C1 segment of cervical spinal cord (tissue), 14 donors: ENCODE measurements around the gene OPCML.
A peak's percentile ranks its signal among the peaks of the same experiment; 100 is the strongest.

Source experiments
- DNase-seq, 14 donors: peaks; one replicate each; lab custom pipeline; 2025; lab: John Stamatoyannopoulos, UW

Gene OPCML

DNA sequence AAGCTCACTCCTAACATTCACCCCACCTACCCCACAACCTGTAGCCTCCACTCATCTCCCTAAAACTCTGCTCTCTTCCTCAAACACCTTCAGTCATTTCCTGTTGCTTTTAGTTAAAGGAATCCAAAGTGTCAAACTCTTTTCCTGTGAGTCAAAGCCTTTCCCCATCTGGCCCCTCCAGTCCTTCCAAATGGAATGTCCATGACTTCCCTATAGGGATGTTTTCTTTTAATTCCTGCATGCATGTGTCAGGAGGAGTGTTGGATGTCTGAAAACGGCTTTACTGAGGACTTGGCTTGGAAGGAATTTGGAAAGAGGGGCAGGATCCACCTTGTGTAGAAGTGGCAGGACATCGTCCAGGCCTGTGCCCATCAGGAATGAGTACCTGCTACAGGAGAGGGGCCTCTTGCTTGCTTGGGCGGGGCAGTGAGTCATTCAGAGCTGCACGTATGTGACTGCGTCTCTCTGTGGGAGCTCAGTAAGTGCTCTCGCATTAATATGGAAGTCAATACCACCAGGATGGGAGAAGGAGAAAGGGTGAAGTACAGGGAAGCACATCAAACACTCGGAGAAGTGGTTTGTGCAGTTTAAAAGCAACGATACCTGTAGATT is 491.9 kb downstream of the OPCML start:
- DNase-seq: no peak

DNA sequence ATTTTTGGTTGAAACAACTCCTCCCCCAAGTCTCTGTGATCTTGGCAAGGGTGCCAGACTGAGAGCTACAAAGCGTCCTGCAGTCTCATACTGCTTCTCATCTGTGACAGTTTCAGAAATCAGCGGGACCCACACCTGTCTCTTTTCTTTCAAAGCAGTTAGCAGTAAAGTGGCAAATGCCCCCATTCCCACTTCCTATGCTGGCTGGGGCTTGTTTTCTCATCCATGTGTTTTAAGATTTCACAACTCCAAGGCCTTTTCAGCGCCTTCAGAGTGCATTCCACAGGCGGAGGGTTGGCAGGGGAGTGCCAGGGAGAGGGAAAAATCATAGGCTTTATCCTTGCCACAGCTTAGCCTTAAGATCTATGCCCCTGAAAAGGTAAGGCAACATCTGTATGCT is 493.5 kb downstream of the OPCML start:
- DNase-seq: peak in 1 of 14 donors; percentile 22

DNA sequence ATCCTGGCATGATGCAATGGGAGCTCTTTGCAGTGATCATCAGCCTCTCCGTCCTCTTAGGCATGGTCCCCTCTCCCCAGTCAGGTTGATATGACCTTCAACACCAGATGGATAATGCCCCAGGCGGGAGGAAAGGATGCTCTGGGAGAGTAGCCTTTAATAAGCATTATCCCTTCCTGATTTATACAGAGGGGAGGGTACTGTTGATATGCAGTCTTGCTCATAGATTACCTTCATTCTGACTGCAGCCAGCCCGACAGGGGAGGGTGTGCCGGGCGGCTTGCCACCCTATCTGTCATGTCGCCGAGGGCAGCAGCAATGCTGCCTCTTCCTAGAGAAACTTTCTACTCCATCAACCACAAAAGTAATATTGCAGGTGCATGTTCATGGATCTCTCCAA is 497.4 kb downstream of the OPCML start:
- DNase-seq: no peak

DNA sequence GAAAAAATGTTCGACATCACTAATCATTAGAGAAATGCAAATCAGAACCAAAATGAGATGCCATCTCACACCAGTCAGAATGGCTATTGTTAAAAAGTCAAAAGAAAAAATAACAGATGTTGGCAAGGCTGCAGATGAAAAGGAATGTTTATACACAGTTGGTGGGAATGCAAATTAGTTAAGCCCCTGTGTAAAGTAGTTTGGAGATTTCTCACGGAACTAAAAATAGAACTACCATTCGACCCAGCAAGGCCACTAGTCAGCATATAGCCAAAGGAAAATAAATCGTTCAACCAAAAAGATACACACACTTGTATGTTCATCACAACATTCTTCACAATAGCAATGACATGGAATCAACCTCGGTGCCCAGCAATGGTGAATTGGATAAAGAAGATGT is 503.2 kb downstream of the OPCML start:
- no peak for DNase-seq

DNA sequence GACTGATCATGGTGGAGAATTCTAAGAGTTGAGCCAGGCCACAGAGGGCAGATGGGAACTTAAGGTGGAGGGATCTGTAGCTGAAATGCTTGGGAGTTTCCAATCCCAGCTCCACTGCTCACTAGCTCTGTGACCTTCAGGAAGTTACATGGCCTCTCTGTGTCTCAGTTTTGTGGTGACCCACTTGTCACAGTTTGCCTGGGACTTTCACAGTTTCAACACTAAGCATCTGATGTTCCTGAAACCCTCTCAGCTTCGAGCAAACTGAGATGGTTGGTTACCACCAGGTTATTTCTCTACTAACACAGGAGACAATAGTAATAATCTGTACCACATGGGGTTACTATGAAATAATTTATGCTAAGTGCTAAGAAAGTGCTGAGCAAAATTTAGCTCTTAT is 505.3 kb downstream of the OPCML start:
- no peak for DNase-seq

DNA sequence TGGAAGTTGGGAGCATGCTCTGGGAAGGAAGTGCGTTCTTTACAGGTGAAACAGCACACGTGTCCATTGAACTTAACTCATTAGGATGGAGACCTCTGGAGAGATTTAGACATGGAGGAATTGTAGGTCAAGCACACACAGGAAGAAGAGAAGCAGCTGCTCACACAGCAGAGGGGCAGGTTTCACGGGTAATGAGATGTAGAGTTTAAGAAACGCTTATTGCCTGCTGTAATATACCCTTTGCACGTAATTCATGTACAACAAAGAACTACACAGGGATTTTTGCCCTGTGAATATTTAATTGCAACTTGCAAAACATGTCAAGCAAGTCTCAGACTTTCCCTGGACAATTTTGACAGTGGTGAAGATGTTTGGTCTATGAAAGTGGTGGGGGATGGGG is 508.0 kb downstream of the OPCML start:
- no peak for DNase-seq

DNA sequence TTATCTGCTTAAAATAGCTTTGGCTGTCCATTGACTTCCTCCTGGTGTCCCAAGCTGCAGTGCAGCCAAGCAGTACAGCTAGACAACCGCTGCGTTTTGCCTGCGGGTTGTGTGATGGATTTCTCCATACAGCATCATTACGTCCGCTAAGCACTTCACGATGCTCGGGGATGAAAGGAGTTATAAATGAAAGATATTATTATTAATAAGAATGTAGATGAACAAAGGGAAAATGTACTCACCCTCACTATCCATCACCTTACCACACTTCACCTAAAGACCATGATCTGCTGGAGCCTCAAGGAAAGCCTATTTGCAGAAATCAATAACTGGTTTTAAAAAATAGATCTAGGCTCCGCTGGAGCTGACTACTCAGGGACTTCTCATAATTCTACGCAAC is 509.1 kb downstream of the OPCML start:
- no peak for DNase-seq

DNA sequence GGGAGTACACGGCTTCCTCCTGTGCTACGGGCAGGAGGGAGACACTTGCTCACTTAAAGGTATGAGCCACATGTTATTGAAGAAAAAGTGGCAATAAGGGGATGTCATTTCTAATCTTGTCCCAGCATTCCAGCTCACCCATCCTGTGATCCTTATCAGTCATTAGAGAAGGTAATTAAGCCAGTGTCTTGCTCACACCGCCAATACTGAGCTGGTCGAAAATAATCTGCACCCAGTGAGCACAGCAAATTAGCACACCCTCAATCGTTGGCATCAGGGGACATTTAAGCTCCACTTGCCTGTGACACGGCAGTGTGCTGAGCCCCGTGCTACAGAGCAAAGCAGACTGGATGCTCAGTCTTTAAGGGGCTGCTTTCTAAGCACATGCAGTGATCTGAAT is 510.7 kb downstream of the OPCML start:
- DNase-seq: no peak

DNA sequence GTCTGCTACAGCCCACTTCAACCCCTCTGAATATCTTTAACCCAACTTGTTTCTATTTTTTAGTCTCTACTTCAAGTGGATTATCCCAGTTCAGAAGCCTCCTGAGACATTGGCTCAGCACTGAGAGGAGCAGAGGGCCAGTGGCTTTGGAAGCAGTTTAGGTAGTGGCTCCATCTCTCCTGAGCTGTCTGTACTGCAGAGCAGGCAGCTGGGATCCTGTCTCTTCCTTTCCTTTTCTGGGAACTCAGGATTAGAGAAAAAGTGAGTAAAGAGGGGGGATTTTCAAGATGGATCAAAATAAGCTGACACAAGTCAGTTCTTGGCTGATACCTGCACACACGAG is 512.0 kb downstream of the OPCML start:
- DNase-seq: no peak

DNA sequence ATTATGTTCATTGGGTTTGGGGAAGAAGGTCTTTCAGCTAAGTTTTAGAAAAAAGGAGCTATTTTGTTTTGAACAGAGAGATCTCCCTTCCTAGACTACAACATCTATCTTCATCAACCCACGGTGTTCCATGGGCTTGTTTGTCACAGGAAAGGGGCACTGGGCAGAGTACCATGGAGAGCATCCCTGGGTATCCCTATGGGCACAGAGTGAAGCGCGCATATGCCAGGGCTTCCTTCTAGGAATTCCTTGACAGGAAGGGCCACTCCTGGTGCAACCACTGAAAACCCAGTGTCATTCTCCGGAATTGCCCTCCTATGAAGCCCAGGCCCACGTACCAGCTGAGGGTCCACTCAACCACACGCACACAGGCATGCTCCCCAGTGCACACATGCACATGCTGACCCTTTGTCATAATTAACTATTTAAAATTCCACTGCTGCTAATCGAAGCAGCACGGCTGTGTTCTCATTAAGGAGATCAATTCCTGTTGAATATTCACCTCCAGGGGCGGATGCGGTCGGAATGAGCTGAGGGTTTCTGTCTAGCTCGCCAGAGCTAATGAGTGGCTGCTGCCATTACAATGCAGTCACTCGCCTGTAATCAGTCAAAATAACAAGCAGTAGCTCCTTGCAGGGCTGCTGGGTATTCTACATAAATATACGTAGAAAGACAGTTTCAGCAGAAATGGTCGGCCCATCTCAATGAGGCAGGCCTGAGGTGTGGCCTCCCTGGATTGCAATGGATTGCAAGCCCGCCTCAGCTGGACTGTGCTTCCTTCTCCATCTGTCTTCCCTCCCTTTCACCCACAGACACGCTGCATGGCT is 512.5 kb downstream of the OPCML start:
- no peak for DNase-seq

DNA sequence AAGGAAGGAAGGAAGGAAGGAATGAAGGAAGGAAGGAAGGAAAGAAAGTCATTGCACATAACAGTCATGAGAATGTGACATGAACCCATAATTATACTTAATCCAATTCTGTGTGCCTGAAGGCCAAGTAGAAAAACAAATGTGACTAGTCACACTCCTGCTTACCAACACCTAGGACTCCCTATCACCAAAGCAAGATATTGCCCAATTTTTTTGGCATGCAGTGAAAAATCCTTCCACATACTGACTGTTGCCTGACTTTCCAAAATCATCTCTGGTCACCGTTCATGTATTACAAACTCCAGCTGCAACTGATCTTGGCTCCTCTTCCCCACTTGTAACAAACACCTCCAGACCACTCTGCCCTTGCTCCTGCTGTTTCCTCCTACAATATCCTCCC is 516.8 kb downstream of the OPCML start:
- DNase-seq: no peak

DNA sequence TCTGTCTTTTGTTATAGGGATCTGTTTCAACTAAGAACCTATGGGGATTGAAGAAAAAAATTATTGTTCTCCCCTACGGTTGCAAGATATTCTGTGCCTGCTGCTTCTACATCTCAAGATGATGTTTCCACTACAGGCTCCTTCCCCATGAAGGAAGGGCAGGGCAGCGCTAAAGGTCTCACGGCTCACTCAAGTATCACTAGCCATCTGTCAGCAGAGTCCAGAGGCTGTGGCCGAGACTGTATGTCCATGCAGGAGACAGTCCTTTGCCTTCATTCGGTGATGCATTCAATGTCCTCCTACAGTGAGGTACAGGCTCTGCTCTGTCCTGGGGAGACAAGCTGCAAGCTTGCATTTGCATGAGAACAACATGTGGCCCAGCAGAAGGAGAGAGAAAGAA is 518.0 kb downstream of the OPCML start:
- DNase-seq: no peak

DNA sequence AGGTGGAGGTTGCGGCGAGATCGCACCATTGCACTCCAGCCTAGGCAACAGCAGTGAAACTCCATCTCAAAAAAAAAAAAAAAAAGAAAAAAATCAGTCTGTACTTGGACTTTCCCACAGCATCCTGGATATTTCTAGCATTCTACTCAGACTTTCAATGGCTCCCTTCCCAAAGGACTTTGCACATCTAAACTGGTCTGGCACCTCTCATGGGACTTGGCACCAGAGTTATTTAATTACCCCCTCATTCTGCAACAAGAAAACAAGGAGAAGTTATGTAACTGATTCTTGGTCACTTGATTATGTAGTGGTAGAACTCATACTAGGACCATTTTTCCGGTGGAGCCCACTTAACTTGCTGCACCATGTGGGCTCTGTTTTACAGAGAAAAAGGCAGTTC is 519.5 kb downstream of the OPCML start:
- DNase-seq: no peak

DNA sequence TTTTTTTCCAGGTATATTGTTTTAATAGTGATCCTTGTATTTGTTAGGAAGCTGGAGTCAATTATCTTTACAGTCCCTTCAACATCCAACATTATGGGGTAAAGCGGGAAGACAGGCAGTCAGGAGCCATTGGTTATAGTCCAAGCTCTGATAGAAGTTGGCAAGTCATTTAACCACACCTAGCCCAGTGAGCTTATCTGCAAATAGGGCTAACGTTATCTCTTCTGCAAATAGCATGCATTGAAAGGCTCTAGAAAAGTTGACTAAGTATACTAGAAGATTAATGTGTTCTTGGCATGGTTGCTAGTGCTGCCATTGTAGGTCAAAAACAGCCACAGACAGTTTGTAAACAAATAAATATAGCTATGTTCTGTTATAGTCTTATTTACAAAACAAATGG is 520.7 kb downstream of the OPCML start:
- no peak for DNase-seq

DNA sequence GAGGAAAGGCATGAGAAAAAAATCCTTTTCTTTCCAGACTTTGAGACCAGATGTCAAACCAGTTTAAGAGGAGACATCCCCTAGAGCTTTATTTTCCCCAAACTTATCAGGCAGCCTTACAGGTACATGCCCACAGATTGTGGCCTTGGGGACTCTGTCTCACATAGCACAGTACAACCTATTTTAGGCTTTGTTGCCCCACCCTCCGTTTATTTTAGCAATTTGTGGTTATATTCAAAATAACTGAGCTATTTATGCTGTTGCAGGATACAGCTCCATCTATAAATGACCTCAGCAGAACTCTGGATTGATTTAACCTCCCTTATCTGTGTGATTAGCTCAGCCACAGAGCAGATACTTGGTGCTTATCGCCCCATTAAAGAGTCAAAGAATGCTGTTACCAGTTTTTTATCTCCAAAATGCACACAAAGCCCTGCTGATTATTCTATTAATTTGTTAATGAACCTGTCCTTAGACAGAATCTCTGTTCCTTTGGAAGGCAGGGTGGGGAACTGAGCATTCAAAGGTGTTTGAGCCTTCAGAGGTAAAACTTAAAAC is 525.2 kb downstream of the OPCML start:
- no peak for DNase-seq

DNA sequence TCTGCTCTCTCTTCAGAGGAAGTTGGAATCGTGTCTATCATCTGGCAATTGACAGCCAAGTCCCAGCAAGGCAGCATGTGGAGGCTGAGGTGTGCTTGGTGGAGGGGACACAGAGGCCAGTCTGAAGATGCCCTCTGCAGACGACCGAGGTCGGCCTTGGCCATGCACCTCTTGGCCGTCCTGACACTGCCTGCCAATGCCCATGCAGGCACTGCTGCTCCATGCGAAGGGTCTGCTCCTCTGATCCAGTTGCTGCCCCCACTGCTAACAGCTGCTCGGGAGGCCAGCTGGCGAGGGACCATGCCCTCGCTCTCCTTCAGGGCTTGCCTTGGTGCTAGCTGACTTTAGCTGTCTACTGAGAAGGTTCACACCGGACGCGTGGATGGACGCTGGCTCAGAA is 527.9 kb downstream of the OPCML start:
- DNase-seq: no peak

DNA sequence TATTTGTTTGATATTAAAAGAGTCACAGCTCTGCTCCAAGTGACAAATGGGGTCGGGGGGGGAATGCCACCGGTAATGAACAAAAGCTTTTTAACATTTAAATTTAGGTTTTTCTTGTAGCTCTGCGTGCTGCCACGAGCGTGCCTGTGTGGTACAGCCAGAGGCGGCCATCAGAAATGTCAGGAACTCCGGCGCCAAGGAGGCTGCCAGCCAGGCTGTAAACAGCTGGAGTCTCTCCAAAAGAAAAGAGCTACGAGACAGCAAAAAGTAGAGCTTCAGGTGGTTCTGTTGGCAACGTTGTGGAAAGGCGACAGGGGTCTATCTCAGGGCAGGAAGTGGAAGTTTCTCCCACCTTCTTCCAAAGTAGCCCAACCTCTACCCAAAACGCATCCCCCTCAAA is 532.8 kb downstream of the OPCML start:
- DNase-seq: no peak

DNA sequence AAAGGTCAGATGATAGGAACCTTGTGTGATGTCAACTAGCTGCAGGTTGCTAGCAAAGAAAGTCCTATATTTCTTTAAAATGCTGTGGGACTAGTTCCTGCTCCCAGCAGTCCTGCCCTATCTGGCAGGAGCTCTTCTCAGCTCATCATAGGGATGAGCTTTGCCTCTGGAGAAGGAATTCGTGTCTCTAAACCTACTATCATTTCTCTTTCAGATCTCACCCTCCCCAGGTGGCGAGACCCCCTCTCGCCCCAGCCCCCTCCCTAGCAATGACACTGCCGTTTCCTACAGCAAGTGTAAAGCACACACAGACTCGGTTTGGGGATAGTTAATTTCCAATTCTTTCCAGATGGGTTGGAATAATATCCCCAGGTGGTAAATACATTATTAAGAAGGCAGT is 533.3 kb downstream of the OPCML start:
- DNase-seq: no peak

DNA sequence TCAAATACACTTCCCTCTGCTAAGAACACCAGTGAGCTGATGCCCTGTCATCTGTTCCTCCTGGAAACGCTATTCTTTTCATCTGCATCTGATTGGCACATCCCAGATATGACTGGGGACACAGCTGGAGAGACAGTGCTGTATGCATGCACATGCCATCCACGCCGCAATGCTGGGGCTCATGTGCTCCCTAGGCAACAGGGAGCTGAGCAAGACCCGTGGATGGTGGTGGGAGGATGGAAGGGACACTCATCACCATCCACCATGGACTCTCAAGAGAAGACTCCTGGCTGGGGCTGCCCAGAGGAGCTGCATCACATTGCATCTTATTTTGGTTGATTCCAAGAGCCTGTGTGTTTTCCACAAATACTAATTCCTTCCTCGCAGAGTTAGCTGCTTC is 534.9 kb downstream of the OPCML start:
- no peak for DNase-seq

DNA sequence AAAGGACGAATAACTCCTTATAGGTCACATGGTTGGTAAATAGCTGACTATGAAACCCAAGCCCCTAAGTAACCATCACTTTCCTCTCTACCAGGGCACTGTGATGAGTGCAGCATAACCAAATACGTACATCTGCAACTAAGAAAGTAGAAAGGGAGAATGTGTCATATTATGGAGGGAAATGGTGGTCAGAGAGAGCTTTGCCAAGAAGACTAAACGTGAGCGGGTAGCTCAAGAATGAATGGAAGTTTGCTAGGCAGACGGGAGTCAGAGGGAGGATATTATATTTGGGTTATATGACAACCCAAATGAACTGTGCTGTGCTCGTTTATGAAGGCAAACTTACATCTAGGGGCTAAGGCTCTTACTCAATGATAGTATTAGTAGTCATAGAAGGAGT is 537.3 kb downstream of the OPCML start:
- no peak for DNase-seq

DNA sequence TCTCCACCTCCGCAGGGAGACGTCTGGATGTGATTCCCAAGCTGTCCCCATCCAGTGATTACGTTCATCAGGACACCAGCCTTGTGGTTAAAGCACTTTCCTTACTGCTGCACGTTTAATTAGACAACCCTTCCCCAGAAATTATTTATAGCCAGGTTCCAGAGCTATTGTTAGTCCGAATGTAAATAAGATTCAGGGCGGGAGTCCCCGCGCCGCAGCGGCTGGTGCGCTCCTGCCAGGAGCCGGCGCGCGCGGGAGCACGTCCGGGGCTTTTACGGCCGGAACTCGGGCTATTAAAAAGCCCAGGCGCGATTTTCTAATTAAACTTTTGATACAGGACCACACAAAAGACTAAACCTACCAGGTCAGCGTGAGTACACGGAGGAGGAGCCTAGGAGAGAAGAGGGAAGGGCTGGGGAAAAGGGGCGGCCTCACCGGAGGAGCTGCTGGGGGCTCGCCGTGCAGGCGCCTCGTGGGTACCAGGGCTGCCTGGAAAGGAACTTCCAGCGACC is 538.3 kb downstream of the OPCML start:
- peak in 1 of 14 donors; percentile 60 for DNase-seq

DNA sequence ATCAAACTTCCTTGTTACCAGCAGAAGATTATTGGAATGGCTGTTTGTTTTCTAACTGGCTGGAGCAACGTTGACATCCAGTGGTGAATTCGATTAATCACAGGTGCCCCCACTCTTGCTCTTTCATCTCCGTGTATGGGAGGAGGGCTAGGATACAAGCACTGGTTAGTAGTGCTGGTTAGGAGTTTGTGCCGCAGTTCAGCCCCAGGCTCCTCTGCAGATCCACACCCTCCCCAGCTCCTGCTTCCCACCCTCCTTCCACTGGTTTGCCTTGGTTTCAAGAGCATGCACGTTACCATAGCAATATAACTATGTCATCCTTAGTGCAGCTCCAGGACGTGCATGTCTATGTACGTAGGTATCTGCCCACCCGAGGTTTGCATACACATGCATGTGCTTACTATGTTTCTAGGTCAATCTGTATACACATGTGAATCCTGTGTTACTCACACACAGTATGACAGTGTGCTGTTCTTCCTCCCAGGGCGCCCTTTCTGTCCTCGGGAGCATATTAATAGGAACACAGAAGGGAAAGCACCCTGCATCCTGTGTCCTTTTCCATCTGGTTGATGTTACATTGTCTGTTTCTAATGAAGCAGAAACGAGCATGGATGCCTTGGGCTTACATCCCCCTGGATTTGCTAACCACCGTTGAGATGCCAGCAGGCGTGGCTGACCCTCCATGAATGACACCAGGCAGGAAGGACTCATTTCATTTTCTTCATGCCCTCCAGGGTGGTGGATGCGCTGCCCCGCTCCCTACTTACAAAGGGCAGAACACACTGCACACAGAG is 539.3 kb downstream of the OPCML start:
- DNase-seq: peak in 4 of 14 donors; percentile 2 to 83 (median 20)
